Chondrocyte (in vitro differentiated cells): ENCODE measurements around the gene DACH1. TPM values are rescaled to one million over a fixed set of nuclear protein-coding genes. Genes with fewer than 3 reads are reported as not detected.

Source experiments
- DNase-seq: peaks from one replicate; pipeline ENCODE4 v3.0.0; 2021; ENCODE audit warnings: mixed read lengths, low spot score
- H3K27ac Mint-ChIP-seq: one replicate; pipeline ENCODE4 v1.8.0; 2021; ENCODE audit warnings: mild to moderate bottlenecking, moderate library complexity, mixed read lengths; ENCODE audit not compliant: unreplicated experiment
- H3K27me3 Mint-ChIP-seq: 2 replicates; pipeline ENCODE4 v1.8.0; 2021; ENCODE audit warnings: low read depth, mixed read lengths
- H3K36me3 Mint-ChIP-seq: 2 replicates; pipeline ENCODE4 v1.8.0; 2021; ENCODE audit warnings: low read depth, mixed read lengths
- H3K4me1 Mint-ChIP-seq: 2 replicates; pipeline ENCODE4 v1.8.0; 2021; ENCODE audit warnings: low read depth, mild to moderate bottlenecking, mixed read lengths
- H3K4me3 Mint-ChIP-seq: one replicate; pipeline ENCODE4 v1.8.0; 2021; ENCODE audit warnings: mild to moderate bottlenecking, moderate library complexity, mixed read lengths; ENCODE audit not compliant: unreplicated experiment
- H3K9me3 Mint-ChIP-seq: 2 replicates; pipeline ENCODE4 v1.8.0; 2021; ENCODE audit warnings: low read depth, mixed read lengths
- total RNA-seq: library from RNA; stranded (reverse); gene quantifications from 3 replicates; pipeline ENCODE4 v1.2.1, GENCODE V29; 2021
- TF ChIP-seq, protein P1 (sequence below): fragments of 200-600 bp; sonication (generic); IDR thresholded peaks from 2 replicates; pipeline ENCODE4 v1.5.0; 2021; ENCODE audit warnings: antibody characterized with exemption, mild to moderate bottlenecking, moderate library complexity

The DACH1 gene
- total RNA-seq, 1 donor from 2014 or later: 0.72 TPM

DNA sequence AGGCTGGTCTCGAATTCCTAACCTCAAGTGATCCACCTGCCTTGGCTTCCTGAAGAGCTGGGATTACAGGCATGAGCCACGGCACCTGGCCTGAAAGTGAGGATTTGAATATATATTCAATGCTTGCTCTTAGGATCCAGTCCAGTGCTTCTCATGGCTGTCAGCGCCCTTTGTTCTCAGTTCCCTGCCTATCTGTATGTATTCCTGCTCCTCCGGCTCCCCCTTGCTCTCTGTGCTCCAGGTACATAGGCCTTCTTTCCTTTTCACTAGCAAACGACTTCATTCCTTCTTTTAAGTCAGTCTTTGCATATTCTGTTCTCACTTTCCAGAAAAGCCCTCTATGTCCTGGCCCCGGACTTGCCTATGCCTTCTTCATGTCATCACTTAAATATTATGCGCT lies 232.8 kb downstream of the DACH1 start:
- no peaks in the 10 kb centered on the region for H3K9me3 Mint-ChIP-seq
- no peaks in the 10 kb centered on the region for H3K36me3 Mint-ChIP-seq
- no peaks in the 10 kb centered on the region for H3K4me1 Mint-ChIP-seq
- TF ChIP-seq, protein P1, sequence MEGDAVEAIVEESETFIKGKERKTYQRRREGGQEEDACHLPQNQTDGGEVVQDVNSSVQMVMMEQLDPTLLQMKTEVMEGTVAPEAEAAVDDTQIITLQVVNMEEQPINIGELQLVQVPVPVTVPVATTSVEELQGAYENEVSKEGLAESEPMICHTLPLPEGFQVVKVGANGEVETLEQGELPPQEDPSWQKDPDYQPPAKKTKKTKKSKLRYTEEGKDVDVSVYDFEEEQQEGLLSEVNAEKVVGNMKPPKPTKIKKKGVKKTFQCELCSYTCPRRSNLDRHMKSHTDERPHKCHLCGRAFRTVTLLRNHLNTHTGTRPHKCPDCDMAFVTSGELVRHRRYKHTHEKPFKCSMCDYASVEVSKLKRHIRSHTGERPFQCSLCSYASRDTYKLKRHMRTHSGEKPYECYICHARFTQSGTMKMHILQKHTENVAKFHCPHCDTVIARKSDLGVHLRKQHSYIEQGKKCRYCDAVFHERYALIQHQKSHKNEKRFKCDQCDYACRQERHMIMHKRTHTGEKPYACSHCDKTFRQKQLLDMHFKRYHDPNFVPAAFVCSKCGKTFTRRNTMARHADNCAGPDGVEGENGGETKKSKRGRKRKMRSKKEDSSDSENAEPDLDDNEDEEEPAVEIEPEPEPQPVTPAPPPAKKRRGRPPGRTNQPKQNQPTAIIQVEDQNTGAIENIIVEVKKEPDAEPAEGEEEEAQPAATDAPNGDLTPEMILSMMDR: no peak
- no peak overlapping the region for H3K4me3 Mint-ChIP-seq
- H3K27me3 Mint-ChIP-seq: no peaks in the 10 kb centered on the region
- DNase-seq: no peak
- H3K27ac Mint-ChIP-seq: no peak overlapping the region

DNA sequence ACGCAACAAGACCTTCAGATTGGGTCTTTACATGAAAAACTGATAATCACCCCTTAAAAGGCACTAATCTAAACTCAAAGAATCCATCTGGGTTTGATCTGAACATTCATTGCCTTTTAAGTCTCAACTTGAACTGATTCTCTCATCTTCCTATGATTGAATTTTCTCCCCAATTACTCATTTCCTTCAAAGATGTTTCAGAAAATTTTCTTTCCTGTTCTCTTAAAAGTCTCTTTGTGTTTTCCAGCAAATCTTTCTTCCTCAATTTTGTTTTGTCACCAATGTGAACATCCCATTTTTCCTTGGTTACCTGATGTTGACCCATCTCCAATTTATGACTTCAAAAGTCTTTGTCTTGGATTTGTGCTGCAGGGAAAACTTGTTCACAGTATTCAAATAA lies 234.3 kb downstream of the DACH1 start:
- Mint-ChIP-seq H3K36me3 (no peaks in the 10 kb centered on the region), H3K27ac (no peak overlapping the region), H3K9me3 (no peaks in the 10 kb centered on the region), H3K4me3 (no peak overlapping the region), H3K27me3 (no peaks in the 10 kb centered on the region), H3K4me1 (no peaks in the 10 kb centered on the region)
- DNase-seq: no peak
- TF ChIP-seq, protein P1: no peak

DNA sequence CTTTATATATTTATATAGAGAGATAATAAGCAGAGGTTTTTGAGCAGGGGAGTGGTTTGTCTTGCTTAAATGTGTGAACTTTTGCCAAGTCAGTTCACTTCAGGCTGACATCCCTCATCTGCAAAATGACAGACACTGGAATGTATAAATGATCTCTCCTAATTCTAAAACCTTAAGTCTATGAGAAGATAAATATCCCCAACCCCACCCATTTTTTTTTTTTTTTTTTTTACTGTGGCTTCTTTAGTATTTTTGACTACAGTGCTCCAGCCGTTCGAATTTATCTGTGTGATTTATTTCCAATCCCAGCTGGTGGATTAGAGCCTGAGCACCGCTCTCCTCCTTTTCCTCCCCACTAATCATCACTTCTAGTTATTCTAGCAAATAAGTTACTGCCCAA lies 234.8 kb downstream of the DACH1 start:
- Mint-ChIP-seq H3K9me3 (no peaks in the 10 kb centered on the region), H3K4me3 (no peak overlapping the region), H3K27me3 (no peaks in the 10 kb centered on the region), H3K27ac (no peak overlapping the region), H3K4me1 (no peaks in the 10 kb centered on the region), H3K36me3 (no peaks in the 10 kb centered on the region)
- no peak for DNase-seq
- TF ChIP-seq, protein P1: no peak

DNA sequence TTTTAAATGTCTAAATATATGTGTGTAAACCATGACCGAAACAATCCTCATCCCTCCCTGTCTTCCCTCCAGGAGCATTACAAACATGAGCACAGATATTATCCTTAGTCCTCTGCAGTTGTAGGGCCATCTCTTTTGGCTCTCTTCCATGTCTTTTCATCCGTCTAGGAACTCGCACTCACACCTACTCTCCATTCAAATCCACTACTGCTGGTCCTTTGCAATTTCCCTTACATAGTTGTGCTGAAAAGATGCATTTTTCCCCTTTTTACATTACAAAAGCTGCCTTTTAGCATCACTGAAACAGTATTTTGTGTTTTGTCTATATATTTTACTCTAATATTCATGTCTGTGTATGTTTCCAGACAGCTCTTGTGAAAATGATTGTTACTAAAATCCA lies 237.8 kb downstream of the DACH1 start:
- Mint-ChIP-seq H3K9me3 (no peaks in the 10 kb centered on the region), H3K4me3 (no peak overlapping the region), H3K27me3 (no peaks in the 10 kb centered on the region)

DNA sequence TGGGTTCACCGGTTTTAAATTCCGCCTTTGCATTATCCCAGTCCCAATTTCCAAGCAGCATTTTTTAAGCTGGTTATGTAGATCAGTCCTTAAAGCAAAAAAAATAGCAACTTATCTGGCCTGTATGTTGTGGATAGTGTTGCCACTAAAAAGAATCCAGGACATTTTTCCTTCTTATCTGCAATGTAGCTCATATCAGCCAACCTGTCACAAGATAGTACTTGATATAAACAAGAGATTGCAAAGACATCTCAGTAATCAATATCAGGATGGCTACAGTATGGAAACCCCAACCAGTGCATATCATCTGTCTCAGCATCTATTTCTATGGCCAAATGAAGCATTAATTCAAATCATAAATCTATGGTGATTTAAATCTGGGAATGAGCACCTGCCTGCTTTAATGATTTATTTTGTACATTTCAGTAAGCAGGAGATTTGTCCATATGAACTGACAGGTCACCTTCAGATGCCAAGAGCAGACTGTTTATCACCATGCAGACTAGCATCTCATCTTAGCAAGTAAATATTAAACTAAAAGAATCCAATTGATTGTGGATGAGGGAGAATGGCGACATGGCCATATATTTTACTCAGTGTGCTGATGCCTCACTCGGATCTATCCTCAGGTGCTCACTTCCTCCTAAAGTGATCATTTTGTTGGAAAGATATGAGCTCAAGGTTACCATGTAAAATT lies 240.4 kb downstream of the DACH1 start:
- DNase-seq: no peak
- Mint-ChIP-seq H3K36me3 (no peaks in the 10 kb centered on the region), H3K9me3 (no peaks in the 10 kb centered on the region), H3K4me1 (no peaks in the 10 kb centered on the region), H3K27ac (no peak overlapping the region), H3K4me3 (no peak overlapping the region), H3K27me3 (no peaks in the 10 kb centered on the region)
- TF ChIP-seq, protein P1: no peak

More for the DNA sequence above, 237.8 kb downstream of the DACH1 start:
- Mint-ChIP-seq H3K4me1 (no peaks in the 10 kb centered on the region), H3K27ac (no peak overlapping the region), H3K36me3 (no peaks in the 10 kb centered on the region)
- TF ChIP-seq, protein P1: no peak
- no peak for DNase-seq
